GM21717 (cell line): ENCODE results near the gene MBOAT7.
A peak's percentile ranks its signal among the peaks of the same experiment; 100 is the strongest.

Source experiments
- ATAC-seq: cut with Tn5 transposase; IDR thresholded peaks from one replicate; pipeline ENCODE4 v1.9.1; 2021; ENCODE audit warnings: mild to moderate bottlenecking, moderate library complexity; ENCODE audit not compliant: unreplicated experiment

Gene MBOAT7

DNA sequence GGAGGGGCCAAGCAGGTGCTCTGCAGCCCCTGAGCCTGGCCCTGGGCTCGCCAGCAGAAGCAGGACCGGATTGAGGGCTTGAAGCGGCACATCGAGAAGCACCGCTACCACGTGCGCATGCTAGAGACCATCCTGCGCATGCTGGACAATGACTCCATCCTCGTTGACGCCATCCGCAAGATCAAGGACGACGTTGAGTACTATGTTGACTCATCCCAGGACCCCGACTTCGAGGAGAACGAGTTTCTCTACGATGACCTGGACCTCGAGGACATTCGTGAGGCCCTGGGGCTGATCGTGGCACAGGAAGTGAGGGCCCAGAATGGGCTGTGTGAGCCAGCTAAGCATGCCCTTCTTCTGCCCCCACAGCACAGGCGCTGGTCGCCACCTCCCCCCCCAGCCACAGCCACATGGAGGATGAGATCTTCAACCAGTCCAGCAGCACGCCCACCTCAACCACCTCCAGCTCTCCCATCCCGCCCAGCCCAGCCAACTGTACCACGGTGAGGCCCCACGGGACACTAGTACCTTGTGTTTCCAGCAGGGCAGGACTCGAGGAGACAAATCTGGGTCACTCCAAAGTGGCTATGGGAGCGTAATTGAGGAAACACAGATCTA is 43.7 kb downstream of the MBOAT7 start:
- no peak for ATAC-seq

- ATAC-seq: no peak
These were observed 47.1 kb downstream of the MBOAT7 start for GRCh38 chr19:54142166-54142780.

DNA sequence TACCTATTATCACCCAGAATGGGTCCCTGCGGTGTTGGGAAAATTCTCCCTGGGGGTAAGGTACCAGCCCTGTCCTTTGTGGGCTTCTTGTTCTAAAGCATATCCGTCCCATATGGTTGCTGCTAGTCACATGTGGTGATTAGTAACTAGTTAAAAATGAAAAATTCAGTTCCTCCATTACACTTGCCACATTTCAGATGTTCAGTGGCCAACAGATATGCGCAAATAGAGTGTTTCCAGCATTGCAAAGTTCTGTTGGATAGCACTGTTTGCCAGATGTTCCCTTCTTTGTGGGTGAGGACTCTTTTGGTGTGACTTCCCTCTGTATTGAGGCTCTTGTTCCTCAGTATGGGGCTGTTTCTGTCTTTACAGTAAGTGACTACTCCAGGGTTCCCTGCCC is 48.0 kb downstream of the MBOAT7 start:
- no peak for ATAC-seq

GRCh38 chr19:54138489-54139256 is 50.7 kb downstream of the MBOAT7 start:
- ATAC-seq: no peak

DNA sequence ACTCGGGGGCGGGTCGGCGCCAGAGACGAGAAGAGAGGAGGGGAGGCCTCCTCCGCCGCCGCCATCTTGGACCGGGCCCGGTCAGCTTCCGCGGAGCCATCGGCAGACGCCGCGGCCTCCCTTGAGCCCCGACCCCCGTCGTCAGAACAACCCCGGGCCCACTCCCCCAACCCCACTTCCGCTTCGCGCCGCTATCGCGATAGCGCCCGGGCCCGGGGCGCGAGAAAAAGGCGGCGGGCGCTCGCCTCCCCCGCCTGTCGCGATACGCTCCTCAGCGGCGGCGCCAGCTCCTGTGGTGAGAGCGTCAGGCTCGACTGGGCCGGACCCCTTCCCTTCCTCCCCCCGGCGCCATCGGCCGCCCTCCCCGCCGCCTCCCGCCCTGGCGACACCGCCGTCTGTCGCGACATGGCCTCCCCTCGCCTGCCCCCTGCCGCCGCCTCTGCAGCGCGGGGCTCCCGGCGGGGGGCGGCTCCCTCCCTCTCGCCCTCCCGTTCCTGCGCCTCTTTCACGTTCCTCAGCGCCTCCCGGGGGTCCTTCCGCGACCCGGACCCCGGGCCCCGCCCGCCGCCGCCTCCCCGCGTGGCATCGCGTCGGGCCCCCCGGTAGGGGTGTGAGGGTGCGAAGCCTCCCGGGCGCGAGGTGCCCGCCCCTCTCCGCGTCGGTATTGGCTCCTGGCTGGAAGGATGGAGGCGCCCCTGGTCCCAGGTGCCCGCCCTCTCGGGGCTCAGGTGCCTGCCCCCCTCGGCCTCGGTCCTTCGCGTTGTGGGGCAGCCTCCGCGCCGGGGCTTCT is 51.5 kb downstream of the MBOAT7 start, which contains the start of gene CNOT3:
TSS of gene CNOT3 (plus strand) at position 64 of the 790 bp plus-strand sequence. CDS start 5,217 bp downstream, outside the sequence.
- ATAC-seq: no peak

GRCh38 chr19:54136864-54137698 is 52.3 kb downstream of the MBOAT7 start:
- ATAC-seq: peak; percentile 75

DNA sequence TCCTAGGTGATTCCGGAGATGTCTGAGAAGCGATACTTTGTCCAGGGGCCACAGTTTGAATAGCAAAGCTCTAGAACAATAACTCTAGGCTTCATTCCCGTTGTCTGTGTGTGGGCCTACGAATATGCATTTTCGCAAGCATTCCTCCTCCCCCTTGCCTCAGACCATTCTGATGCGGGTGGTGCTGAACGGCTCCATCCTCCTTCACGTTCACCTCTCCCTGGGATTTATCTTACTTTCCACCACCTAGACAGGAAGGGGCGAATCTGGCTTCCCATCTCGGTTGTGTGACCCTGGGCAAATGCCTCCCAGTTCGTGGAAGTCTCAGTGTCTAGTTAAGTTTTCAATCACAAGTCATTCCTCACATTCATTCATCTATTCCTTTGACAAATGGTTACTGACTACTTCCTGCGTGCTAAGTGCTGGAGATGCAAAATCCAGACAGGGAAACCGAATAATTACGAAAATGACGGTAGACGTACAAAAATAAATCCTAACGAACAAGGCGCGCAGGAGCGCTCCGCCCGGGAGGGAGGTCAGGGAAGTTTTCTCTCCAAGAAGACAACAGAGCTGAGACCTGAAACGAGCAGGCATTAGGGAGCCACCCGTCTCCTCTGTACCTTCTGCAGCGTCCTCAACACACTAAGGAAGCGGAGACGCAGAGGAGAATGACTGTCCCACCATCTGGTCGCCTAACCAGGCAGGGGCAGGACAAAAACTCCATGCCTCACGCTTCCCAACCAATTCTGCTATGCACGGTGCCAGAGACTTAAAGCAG is 53.1 kb downstream of the MBOAT7 start:
- no peak for ATAC-seq

- ATAC-seq: no peak
These were observed 55.3 kb downstream of the MBOAT7 start for GRCh38 chr19:54133957-54134590.

GRCh38 chr19:54133312-54133956 is 55.9 kb downstream of the MBOAT7 start:
- ATAC-seq: no peak

GRCh38 chr19:54129617-54129996 is 59.8 kb downstream of the MBOAT7 start:
- no peak for ATAC-seq

DNA sequence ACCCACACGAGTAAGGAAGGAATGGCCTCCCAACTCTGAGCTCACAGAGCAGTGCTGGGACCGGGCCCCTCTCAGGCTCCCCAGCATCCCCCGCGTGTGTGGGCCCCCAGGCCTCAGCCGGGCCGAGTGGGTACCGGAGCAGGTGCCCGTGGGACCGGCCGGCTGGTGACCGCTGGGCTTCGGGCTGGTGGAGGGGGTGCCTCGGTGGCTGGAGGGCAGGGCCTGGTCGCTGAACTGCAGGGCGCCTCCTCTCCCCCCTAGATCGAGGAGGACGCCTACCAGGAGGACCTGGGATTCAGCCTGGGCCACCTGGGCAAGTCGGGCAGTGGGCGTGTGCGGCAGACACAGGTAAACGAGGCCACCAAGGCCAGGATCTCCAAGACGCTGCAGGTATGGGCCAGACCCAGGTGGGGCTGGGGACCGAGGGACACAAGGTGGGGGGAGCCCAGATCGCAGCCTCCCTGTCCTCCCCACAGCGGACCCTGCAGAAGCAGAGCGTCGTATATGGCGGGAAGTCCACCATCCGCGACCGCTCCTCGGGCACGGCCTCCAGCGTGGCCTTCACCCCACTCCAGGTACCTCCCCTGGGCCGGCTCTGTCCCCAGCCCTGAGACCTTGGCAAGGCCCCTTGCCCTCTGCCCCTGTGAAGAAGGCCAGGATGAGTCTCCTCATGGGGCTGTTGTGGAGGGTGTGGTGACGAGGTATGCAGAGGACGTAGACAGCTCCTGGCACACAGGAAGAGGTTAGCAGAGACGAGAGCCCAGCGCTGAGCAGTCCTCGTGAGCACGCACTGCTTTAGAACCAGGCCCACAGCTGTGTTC is 60.4 kb downstream of the MBOAT7 start:
- ATAC-seq: no peak

- ATAC-seq: no peak
These were observed 61.0 kb downstream of the MBOAT7 start for GRCh38 chr19:54128441-54128725.

DNA sequence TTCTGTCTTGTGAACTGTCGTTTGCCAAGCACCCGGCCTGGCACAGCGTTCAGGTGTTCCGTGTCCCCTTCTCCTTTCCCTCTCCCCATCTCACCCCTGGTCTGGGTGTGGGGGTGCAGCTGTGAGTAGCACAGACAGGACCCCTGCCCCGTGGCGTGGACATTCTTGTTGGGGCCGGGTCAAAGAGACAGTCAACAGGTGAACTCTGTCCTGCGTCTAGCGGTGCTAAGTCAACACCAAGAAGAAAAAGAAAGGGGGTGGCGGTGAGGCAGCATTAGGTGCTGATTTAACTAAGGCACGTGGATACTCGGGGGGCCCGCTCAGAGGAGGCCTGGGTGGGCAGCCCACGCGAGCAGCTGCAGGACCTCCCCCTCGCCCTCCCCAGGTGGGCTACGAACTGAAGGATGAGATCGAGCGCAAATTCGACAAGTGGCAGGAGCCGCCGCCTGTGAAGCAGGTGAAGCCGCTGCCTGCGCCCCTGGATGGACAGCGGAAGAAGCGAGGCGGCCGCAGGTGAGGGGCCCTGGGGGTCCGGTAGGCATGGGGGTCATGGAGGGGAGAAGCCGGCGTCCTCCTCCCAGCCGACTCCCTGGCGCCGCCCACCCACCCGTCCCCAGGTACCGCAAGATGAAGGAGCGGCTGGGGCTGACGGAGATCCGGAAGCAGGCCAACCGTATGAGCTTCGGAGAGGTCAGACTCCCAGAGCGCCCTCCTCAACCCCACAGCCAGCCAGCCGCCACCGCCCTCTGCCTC is 61.5 kb downstream of the MBOAT7 start:
- no peak for ATAC-seq

GRCh38 chr19:54125713-54126112 is 63.7 kb downstream of the MBOAT7 start:
- no peak for ATAC-seq

- no peak for ATAC-seq
These were observed 65.0 kb downstream of the MBOAT7 start for GRCh38 chr19:54124393-54124792.

DNA sequence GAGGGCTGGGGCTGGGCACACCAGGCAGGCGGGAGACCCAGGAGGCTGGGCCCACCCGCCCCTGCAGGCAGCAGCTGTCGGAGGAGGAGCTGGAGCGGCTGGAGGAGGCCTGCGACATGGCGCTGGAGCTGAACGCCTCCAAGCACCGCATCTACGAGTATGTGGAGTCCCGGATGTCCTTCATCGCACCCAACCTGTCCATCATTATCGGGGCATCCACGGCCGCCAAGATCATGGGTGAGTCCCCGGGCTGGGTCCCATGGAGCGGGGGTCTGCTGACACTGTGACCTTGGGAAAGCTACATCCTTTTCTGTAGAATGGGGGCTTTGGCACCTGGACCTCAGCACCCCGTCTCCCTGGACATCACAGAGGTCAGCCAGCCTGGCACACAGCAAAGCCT is 65.7 kb downstream of the MBOAT7 start:
- no peak for ATAC-seq
